GM21786 (cell line): ENCODE measurements around the gene ADGRB3.

Experiments used
- ATAC-seq: cut with Tn5 transposase; IDR thresholded peaks from one replicate; pipeline ENCODE4 v1.9.1; 2021; ENCODE audit not compliant: unreplicated experiment

The ADGRB3 gene

DNA sequence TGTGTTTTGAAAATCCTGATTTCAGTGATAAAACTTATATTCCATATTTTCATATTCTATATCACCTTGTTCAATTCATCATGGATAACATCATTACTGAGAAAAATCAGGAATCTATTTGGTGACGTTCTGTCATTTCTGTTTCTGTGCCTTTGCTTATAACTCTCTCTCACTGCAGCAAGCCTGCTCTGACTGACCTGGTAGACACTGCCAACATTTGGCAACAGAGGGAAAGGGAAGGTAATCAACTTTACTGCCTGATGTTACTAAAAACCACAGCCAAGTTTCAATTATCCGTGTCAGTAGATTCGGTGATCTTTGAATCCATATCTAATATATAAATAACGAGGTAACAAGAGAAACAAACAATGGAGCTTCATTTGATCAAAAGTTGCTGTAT is 659.8 kb downstream of the ADGRB3 start:
- no peak for ATAC-seq

GRCh38 chr6:69303382-69303781 is 668.3 kb downstream of the ADGRB3 start:
- ATAC-seq = no peak

DNA sequence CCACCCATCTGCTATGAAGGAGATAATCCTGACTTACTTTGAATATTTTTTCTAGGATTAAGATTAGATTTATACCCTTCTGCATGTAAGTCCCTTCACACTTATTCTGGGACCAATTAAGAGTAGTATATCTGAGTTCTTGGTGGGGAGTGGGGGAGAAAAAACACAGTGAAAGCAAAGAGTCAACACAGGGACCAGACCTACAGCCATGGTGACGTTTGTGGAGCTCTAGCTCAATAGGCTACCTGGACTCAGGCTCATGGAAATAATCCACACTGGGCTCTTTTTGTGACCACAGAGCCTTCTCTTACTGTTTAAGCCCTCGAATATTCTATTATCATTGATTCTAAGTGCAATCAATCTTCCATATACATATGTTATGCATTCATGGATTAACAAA is 670.4 kb downstream of the ADGRB3 start:
- no peak for ATAC-seq

- no peak for ATAC-seq
These were observed 673.5 kb downstream of the ADGRB3 start for GRCh38 chr6:69308584-69308983.

DNA sequence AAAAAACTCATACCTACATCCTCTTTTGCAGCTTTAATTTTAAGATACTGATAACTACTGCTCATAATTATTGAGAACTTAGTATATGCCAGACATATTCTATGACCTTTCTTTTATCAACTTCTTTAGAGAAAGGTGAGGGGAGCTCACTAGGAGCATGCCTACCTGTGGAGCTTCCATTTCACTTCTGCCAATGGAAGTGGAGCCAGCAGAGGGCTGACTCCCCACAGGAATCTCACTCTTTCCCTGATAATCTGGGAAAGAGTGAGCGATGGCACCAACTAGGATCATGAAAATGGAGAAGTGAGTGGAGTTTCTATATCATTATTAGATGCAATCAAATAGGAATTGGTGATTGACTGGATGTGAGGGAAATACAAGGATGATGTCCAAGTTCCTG is 676.8 kb downstream of the ADGRB3 start:
- ATAC-seq = no peak

DNA sequence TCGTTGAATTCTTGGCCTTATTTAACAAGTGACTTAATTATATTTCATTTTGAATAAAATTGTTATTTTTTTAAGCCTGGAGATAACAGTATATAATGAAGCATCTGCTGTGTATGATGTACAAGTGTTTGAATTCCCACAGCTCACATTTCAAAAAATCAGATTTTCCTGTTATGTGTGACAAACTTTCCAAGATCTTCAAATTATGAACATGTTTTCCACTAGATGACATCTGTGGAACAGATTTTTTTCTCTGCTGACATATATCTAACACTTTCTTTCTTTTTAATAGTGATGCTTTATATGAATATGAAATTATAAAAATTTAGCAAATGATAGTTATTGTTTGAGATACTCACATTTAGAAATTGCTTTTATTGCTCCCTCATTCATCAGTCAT is 678.9 kb downstream of the ADGRB3 start:
- ATAC-seq = no peak

- no peak for ATAC-seq
These were observed 679.4 kb downstream of the ADGRB3 start for GRCh38 chr6:69314531-69314930.

- no peak for ATAC-seq
These were observed 696.8 kb downstream of the ADGRB3 start for GRCh38 chr6:69331886-69332285.

DNA sequence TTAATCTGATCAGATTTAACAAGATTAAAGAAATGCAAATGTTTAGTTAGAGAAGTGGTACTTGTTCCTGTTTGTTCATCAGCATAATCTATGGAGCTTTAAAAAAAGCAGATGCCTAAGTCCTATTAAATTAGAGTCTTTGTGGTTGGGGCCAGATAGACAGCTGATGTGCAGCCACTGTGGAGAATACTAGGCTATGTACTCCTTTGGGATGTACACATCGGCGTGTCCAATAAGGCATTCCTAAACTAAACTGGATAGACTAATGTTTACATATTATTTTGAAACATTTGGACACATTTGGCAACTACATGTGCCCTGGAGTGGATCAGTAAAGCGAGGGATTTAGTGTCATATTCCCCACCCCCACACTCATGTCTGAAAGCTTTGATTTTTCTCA is 702.2 kb downstream of the ADGRB3 start:
- ATAC-seq = no peak

- ATAC-seq = no peak
These were observed 703.5 kb downstream of the ADGRB3 start for GRCh38 chr6:69338431-69339162.

GRCh38 chr6:69339163-69339550 is 704.1 kb downstream of the ADGRB3 start:
- no peak for ATAC-seq

GRCh38 chr6:69340196-69340595 is 705.1 kb downstream of the ADGRB3 start:
- no peak for ATAC-seq

- ATAC-seq = no peak
These were observed 708.8 kb downstream of the ADGRB3 start for GRCh38 chr6:69343851-69344250.

DNA sequence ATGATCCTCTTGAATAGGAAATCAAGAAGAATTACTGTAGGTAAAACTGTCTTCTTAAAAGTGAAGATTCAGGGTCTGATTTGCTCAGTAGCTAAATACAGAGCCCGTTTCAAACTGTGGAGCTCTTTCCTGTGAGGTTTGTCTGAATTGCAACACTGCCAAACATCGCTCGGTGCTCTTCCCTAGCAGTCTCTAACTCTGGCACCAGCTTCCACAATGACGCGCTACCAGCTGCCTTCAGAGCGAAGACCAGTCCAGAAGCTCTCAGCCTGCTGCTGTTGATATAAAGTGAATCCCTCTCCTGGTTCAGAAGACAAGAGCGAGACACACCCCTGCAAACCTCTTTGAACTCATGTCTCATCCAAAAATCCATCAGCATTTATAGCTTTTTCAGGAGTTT is 714.7 kb downstream of the ADGRB3 start:
- no peak for ATAC-seq

DNA sequence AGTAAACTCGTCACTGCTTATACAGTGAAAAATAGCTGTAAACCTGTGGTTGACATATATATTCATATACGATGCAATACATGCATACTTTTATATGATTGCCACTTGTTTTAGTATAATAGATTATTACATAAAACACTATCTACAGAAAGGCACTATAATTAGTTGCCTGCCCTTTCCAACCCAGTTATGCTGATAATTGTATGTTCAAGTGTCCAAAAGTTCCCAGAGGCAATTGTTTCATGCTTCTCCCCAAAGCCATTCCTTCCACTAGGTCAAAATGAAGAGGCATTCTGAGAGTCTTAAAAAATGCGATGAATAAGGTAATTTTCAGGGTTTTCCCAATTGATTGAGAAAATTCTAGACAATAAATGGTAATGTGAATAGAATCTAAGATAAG is 727.1 kb downstream of the ADGRB3 start:
- ATAC-seq = no peak

GRCh38 chr6:69366831-69367230 is 731.7 kb downstream of the ADGRB3 start:
- ATAC-seq = no peak

- no peak for ATAC-seq
These were observed 733.5 kb downstream of the ADGRB3 start for GRCh38 chr6:69368613-69369012.

GRCh38 chr6:69370763-69371162 is 735.7 kb downstream of the ADGRB3 start:
- ATAC-seq = no peak

GRCh38 chr6:69378326-69378725 is 743.2 kb downstream of the ADGRB3 start:
- ATAC-seq = no peak

DNA sequence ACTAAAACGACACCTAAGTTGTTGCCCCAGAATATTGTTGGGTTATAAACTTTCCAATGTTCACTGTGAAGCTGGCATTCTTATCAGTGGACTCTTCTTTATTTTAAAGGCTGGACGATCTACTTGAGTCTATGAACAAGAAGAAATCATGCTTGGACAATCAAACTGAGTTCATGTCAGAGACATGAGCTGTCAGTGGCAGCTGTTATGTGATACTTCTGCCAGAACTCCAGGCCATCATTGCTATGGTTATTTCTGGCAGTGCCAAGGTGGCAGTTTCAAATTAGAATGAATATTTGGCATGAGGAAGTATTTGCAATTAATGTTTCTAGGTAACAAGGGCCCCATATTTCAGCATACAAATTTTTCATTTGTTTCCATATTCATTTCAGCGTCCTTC is 744.4 kb downstream of the ADGRB3 start:
- ATAC-seq = no peak

DNA sequence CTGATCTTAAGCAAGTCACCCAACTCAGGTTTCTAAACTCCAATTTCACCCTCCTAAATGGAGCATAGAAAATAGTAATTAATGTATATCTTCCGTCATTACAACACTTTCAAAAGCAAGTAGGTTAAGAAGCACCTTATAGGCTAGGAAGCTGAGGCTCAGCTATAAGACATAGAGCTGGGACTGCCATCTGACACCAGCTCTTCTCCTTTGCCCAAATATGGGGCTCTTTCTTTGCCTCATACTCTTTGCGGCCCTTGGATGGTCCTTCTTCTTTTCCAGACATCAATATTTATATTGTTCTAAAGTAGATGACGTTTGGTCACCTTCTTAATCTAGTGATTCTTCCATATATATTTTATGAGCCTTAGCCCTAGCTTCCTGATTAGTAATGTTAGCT is 748.5 kb downstream of the ADGRB3 start:
- no peak for ATAC-seq

DNA sequence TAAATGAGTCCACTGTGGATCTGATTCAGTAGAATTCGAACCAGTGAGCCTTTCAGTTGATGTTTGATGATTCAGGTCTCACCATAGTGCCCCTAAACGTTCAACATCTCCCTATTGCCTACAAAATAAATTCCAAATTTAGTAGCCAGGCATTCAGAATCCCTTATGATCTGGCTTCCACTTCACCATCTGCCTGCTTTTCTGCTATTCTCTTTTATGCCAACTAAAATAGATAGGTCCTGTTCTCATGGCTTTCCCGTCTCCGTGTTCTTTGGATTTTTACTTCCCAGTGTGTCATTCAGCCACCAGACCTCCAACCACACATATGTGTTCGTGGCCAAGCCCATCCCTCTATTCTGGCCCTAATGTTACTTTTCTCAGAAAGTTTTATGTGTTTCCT is 751.3 kb downstream of the ADGRB3 start:
- ATAC-seq = no peak

DNA sequence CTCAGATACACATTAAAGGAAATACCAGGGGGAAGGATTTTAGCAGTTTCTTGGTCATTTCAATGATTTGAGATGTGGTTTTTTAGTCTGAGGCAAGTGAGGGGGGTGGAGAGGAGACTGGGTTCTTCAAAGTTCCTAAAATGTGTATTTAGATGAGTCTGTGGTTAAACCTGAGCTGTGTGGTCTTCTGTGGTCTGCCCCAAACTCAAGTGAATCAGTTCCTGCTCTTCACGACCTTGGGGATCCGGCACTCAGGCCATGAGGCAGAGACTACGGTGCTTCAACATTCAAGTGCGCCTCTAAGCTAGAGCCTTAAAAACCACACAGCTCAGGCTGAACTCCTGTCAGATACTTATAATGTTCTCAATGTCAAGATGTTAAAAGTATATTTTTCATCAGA is 755.0 kb downstream of the ADGRB3 start:
- no peak for ATAC-seq
